ENCODE measurements around the gene SRP54.
"Not testable (repeated sequence)": the region's sequence is repeated elsewhere in the genome, so short reads cannot be mapped to it uniquely, and the experiment has no call there.

The SRP54 gene

DNA sequence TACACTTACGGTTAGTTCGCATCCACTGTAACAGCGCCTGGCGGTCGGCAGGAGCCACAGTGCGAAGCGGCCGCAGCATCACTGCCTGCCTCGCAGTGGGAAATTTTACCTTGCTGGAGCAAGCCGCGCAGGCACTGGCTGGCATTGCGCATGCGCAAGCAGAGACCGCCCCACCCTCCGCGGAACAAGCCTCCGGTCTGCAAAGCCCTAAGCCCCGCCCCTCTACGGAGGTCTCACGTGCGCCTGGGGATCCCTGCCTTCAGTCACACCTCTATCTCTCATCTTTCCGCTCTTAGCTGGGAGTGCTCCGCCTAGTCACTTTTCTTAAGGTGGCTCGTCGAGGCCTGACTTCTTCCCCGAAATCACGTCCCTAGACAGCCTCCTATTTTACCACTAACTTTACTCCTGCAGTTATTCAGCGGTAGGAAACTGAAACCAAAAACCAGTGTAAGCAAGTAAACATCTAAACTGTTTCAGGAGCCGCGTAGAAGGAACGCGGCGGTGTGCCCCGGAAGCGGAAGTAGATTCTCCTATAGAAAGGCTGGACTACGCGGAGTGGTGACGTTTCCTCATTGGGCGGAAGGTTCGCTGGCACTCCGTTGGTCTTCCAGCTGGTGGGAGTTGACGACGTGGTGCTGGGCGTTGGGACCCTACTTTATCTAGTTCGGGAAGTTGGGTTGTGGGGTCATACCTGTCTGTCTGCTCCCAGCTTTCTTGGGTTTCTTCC lies at the start of gene SRP54:
Gene SRP54, plus strand, starts transcription at position 572 of the 727 bp plus-strand sequence. CDS start 13,718 bp downstream, outside the sequence.
- peak; percentile 99 for DNase-seq

DNA sequence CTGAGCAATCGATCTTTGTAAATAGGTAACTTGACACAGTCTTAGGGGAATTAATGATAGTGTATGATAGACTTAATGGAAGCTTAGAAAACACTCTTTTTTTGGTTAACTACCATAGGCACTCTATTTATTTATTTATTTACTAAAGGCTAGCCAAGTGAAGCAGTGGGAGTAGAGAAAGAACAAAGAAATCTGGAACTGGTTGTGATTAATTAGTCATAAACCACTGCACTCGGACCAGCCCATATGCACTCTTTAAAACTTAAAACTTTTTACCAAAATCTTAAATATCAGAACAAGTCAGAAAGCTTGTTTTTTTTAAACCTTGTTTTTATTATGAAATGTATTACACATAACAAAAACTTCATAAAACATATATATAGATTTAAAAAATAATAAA lies 49.5 kb upstream of the SRP54 start:
- no peak for DNase-seq

DNA sequence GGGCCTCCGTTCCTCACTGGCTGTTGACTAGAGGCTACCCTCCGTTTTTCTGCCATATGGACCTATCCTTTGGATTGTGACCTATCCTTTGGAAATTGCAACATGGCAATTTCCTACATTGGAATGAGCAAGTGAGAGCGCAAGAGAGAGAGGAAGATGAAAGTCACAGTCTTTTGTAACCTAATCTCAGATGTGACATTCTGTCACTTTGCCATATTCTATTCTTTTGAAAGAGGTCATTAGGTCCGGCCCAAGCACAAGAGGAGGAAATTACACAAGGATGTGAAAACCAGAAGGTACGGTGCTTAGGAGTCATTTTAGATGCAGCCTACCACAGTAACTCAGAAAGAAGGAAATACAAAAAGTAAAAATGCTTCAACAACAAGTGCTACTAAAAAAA lies 47.3 kb upstream of the SRP54 start:
- DNase-seq = no peak

DNA sequence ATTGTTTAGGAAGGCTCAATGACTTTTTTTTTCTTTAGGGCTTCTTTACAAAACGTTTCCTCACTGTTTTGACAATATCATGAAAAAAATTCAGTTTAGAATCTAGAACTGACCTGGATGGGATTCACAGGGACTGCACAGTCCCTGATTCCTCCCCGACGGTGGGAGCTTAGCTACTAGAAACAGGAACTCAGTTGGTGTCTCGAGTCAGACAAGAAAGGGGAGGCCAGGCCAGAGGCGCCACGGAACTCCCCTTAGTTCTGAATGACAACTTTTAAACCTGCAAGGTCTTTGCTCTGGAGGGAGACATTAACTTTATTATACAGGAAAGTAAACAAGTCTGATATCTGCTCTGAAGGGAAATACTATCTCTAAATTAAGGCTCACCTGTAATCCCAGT lies 45.4 kb upstream of the SRP54 start:
- DNase-seq = no peak

DNA sequence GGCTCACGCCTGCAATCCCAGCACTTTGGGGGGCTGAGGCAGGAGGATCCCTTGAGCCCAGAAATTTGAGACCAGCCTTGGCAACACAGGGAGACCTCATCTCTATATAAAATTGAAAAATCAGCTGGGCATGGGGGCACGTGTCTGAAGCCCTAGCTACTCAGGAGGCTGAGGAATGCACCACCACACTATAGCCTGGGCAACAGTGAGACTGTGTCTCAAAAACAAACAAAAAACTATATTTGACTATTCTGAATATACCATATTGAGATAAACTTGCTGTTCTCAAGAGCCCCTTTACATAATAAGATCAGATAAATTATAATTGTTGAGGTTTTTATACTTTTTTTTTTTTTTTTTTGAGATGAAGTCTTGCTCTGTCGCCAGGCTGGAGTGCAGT lies 44.9 kb upstream of the SRP54 start:
- DNase-seq = no peak

DNA sequence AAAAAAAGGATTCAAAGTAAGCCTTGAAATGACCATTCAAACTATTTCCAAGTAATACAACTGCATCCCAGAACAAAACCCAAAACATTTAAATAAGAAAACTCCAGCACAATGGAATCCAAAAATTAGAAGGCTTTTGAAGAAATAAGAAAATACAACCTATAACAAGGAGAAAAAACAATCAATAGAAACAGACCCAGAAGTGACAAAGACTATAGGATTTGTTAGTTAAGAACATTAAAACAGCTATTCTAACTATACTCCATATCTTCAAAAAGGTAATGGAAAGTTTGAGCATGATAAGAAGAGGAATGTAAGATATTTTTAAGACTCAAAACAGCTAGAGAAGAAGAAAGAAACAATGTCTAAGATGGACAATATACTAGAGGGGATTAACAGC lies 39.3 kb upstream of the SRP54 start:
- DNase-seq = no peak

DNA sequence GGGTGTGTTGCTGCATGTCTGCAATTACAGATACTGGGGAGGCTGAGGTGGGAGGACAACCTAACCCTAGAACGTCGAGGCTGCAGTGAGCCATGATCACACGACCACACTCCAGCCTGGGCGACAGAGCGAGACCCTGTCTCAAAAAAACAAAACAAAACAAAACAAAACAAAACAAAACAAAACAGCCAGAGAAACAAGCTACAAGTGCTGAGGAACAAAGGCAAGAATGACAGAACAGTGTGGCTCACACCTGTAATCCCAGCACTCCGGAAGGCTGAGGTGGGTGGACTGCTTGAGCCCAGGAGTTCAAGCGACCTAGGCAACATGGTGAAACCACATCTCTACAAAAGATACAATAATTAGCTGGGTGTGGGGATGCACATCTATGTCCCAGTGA lies 38.0 kb upstream of the SRP54 start:
- DNase-seq = no peak

DNA sequence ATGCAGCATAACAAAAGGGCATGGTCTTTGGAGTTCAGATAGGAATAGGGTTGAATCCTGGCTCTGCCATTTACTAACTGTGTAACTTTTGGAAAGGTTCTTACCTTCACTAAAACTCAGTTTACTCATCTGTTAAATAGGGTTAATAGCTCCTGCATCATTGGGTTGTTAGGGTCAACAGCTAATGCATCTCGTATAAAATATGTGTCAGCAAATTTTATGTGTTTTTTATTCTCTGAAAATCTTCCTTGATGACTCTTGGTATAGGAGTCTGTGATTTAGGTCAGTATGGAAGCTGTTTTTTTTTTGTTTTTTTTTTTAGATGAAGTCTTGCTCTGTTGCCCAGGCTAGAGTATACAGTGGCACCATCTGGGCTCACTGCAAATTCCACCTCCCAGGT lies 36.1 kb upstream of the SRP54 start:
- no peak for DNase-seq

DNA sequence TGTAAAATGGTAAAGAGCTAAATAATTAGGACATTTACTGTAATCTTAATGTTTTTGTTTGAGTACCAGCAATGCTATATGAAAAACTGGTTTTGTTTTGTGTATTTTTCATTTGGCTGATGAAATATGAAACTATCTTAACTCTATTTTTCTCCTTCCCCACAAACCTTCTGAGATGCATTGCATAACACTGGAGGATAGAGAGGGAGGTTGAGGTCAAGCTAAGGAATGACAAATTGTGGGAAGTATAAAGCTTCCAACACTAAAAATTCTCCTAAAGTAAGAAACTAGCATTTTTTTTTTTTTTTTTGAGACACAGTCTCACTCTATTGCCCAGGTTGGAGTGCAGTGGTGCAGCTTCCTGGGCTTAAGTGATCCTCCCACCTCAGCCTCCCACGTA lies 31.5 kb upstream of the SRP54 start:
- DNase-seq = no peak

DNA sequence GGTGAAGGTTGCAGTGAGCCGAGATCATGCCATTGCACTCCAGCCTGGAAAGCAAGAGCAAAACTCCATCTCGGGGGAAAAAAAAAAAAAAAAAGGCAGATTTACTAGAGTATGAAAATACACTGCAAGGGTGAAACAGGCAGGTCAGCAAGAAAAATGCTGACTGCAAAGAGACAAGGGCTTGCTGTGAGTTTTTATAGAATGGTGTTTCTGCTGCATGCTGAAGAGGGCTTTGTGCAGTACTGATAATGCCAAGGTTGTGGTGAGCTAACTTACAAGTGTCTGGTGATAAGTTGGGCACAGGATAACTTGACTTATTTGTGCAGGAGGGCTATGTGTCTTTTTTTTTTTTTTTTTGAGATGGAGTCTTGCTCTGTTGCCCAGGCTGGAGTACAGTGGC lies 25.9 kb upstream of the SRP54 start:
- no peak for DNase-seq

DNA sequence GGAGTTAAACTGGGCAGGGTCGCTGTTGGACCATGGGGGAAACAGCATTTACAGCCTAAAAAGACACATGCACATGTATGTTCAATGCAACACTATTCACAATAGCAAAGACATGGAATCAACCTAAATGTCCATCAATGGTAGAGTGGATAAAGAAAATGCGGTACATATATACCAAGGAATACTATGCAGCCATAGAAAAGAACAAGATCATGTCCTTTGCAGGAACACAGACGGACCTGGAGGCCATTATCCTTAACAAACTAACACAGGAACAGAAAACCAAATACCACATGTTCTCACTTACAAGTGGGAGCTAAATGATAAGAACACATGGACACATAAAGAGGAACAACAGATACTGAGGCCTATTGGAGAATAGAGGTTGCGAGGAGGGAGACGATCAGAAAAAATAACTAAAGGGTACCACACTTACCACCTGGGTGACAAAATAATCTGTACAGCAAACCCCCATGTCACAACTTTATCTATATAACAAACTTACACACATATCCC lies 25.0 kb upstream of the SRP54 start:
- no peak for DNase-seq

DNA sequence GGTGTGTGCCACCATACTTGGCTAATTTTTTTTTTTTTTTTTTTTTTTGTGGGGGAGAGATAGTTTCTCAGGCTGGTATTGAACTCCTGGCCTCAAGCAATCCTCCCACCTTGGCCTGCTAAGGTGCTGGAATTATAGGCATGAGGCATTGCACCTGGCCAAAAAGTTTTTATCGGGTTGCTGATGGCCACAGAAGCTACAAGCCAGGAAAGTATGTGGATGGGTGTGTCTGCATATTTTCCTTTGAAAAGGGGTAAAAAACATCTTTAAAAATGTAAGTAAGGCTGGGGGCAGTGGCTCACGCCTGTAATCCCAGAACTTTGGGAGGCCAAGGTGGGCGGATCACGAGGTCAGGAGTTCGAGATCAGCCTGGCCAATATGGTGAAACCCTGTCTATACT lies 20.7 kb upstream of the SRP54 start:
- not testable (repeated sequence) for DNase-seq

DNA sequence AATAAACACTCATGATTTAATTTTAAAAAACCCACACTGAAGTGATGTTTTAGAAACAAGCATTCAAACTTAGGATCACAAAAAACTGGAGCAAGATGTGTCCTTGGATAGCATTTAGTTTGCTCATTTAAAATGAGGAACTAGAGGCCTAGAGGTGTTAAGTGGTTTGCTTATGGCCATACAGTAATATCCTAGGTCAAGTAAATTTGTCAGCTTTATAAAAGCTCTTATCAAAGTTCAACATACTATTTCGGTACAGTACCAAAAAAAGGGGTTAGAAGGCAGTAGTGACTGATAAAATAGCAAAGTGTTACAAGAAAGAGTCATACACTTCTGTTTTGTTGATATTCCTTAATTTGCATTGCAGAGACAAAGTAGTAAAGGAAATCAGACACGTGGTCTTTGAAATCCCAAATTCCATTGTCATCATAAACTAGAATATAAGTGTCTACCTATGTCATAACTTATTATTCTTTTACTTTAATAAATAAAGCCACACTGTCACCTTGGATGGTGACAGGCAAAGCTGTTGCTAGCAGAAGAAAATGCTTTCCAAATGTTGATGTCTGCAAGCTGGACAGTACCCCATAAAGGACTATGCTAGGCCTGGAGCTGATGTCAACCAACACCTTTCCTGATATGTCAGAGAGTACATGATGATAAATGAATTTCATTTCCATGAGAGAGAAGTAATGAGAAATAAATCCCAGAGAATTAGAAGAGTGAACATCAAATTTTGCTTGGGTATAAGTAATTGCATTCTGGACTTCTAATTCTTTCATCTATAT lies 17.6 kb upstream of the SRP54 start:
- DNase-seq = no peak

DNA sequence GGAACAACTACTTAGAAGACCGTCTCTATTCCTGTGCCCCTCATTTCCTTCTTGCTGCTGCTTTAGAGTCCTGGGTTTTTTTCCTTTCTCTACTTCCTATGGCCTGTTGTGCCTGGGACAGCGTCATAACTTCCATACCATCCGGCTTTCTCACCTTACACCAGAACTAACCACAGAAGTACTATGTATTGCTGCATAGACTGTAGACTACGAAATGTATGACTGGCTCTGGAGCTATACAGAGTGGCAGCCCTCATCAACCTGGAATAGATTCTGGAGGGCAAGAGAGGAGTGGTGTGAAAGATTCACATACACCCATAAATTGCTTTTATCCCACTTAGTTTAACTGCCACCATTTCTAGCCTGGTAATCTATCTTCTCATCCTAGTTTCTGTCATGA lies 16.9 kb upstream of the SRP54 start:
- DNase-seq = no peak

DNA sequence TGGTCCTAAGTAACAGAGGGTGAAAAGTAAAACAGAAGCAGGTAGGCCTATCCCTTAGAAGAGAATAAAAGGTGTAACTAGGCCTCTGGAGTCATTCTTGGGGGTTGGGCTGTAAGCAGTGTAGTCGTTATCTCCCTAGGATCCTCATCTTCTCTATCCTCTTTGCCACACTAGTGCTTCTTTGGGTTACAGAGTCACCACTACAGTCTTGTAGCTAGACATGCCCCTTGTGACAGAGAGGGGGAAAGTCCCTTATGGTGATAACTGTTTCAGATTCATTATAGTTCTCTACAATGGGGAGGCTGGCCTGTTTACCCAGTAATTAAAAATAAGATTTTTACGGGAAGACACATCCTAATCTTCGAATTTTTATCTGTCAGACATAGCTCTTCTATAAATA lies 16.4 kb upstream of the SRP54 start:
- no peak for DNase-seq

DNA sequence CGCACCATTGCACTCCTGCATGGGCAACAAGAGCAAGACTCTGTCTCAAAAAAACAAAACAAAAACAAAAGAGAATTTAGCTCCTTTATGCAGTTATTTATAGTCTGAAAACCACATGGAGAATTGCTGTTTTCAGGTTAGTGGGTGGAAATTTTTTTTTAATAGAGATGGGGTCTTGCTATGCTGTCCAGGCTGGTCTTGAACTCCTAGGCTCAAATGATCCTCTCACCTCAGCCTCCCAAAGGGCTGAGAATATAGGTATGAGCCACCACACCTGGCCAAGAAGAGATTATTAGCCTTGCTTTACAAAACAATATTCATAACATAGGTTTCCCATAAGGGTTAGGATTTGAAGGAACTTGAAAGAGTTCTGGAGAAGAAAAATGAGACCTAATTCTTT lies 12.1 kb upstream of the SRP54 start:
- DNase-seq = no peak

DNA sequence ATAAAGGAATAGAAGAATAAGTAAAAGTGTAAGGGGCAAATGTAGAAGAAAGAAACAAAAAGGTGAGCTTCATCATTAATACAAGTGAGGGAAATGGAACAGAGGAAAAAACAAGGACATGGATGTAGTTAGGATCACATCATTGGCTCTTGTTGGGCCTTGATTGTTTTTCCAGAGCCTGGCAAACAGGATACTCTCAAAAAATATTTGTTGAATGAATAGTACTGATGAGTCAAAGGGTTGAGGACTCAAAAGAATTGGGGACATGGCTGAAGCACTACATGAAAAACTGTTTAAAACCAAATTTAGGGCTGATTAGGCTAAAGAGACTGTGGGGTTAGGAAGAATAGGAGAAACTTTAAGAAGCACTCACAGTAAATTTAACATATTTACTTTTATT lies 11.4 kb upstream of the SRP54 start:
- no peak for DNase-seq

DNA sequence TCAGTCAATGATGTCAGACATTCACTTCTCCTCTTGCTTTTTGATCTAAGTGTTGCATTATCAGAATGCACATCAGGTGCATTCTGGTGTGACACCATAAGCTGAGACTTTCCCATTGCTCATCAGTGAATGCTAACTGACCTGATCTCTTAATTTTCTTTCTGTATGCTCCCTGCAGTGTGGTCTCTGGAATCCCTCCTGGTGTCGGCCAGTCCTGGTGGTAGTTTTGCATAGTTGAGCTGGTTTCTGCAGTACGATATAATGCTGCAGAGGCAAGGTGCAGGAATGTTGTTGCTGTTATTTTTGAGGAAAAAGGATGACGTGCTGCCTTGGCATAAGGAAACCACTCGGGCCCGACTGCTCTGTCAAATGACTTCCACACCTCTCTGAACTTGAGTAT lies 11.0 kb upstream of the SRP54 start:
- no peak for DNase-seq

DNA sequence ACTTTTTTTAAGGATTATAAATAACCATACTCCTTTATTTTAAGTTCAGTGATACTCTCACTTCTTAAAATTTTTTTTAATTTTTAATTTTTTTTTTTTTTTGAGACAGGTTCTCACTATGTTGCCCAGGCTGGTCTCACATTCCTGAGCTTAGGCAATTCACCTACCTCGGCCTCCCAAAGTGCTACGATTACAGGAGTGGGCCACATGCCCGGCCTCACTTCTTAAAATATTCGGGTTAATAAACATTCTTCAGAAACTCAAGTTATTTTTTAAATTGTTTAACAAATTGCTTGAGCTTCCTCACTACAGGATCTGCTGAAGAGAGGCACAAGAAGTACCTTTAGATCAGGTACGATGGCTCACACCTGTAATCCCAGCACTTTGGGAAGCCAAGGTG lies 4.3 kb upstream of the SRP54 start:
- no peak for DNase-seq

DNA sequence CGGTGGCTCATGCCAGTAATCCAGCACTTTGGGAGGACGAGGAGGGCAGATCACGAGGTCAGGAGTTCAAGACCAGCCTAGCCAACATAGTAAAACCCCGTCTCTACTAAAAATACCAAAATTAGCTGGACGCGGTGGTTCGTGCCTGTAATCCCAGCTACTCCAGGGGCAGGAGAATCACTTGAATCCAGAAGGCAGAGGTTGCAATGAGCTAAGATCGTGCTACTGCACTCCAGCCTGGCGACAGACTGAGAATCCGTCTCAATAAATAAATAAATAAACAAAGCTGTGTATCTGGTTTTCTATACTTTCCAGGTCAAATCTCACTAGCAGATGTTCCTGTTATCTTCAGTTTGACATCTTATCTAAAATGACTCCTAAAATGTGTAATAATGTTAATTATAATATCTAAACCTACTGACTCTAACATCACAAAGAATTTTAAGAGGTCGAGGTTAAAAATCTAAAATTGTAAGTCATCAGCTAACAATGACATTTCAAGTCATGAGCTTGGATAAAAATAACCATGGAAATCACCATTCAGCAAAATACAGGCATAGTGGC lies 2.4 kb upstream of the SRP54 start:
- DNase-seq = no peak

DNA sequence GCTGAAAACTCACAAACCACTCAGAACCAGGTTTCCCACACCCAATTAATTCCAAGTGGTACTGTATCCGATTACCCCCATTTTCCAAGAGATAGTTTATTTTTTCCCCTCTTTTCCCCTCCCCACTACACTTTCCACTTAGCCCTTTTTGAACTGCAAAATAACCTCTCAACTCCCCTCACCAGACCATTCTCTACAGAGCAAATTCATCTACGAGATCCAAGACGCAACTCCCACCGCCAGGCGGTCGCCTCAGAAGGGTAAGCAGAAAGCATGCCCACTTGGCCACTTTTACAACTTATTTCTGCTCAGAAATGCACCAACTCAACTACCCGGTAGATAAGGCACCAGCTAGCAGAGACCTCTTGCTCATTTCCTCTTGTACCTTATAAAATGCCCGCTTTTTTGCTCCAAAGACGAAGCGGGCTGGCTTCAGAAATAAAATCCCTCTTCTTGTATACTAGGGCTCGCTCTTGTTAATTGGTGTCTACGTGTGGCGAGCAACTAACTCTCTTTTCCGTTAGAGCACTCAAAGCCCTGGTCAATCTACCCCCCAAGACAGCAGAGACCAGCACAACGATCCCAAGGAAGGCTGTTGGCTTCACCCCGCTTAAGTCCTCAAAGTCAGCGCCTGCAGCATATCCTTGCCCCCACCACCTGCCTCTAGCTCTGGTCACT lies 910 bp upstream of the SRP54 start:
- no peak for DNase-seq

DNA sequence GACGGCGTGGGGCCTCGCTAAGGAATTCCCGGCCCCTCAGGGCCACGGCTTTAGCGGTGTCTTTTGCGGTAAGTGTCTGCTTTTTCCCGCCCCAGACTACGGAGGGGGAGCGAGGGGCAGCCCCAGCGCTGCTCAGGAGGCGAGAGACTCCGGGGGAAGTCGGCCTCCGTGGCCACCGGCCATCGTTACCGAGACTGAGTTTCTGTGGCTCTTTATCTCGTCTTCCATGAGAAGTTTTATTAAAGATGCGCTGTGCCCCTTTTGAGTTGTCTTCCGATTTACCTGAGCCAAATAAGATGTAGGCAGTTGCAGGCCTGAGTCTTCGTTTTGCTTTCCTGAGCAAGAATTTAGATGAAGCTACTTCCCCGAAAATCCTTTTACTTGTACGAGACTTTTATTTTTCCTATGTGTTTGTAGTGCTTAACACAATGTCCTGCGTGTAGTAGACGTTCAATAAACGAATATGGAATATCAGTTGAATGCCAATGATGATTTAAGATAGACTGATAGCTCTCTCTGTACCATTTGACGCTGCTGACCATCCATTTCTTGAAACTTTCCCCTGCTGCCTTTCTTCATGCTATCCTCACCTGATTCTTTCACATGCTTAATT lies 462 bp downstream of the SRP54 start:
- no peak for DNase-seq

DNA sequence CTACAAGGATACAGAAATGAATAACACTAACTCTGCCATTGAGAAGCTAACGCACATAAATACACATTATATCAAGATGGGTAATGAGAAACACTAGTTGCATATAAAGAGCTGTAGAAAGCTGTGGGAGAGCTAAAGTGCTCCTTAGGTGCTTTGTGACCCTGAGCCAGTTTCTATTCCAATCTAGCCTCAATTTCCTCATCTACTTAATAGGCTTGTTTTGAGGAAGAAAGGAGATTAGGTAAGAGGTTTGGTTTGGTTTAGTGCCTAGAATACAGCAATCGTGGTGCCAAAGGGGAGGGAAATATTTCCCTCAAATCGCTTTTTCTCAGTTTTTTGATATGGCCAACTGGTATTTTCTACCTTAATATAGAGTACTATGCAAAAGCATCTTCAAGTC lies 994 bp downstream of the SRP54 start:
- no peak for DNase-seq
